Tibial nerve (tissue), 4 donors: Measurements from ENCODE around the gene SERP1. TPM values are rescaled to one million over a fixed set of nuclear protein-coding genes. Genes with fewer than 3 reads are reported as not detected.

ENCODE experiments used
- DNase-seq, 2 donors: peaks; one replicate each; pipeline ENCODE4 v3.0.0-alpha.2; 2019; ENCODE audit warnings: low spot score in 2 of 2
- H3K27ac ChIP-seq, 4 donors: fragments of 200-600 bp; sonication (generic) in 3 of 4; one replicate each; pipeline ENCODE4 v1.5.1; 2017 to 2019; ENCODE audit warnings: mild to moderate bottlenecking in 1 of 4
- H3K27me3 ChIP-seq, 2 donors: fragments of 200-600 bp; sonication (generic) in 1 of 2; one replicate each; pipeline versions ENCODE4 v1.5.1 to v1.6.0; 2017 to 2019
- H3K36me3 ChIP-seq, 3 donors: fragments of 200-600 bp; sonication (generic); one replicate each; pipeline ENCODE4 v1.5.1; 2018 to 2019
- H3K4me1 ChIP-seq, 4 donors: fragments of 200-600 bp; sonication (generic) in 3 of 4; one replicate each; pipeline ENCODE4 v1.5.1; 2017 to 2019
- H3K4me3 ChIP-seq, 4 donors: fragments of 200-600 bp; sonication (generic) in 3 of 4; one replicate each; pipeline ENCODE4 v1.5.1; 2017 to 2019; ENCODE audit warnings: mild to moderate bottlenecking in 1 of 4, moderate library complexity in 1 of 4
- H3K9me3 ChIP-seq, 4 donors: fragments of 200-600 bp; sonication (generic) in 3 of 4; one replicate each; pipeline ENCODE4 v1.5.1; 2017 to 2019
- EP300 ChIP-seq, 2 donors: sonication (generic); formaldehyde crosslinking; IDR thresholded peaks; one replicate each; pipeline ENCODE4 v1.6.1; 2017; ENCODE audit warnings: antibody characterized with exemption in 2 of 2, mild to moderate bottlenecking in 1 of 2
- POLR2A ChIP-seq, 2 donors: fragments of 450-650 bp; IDR thresholded peaks; one replicate each; pipeline ENCODE4 v1.6.1; 2017; ENCODE audit warnings: antibody characterized with exemption in 2 of 2, mild to moderate bottlenecking in 2 of 2, moderate library complexity in 2 of 2
- WGBS, 2 donors: methylation state at CpG; one replicate each; pipeline ENCODE4 v1.1.5; 2018; 5-methylcytosine and 5-hydroxymethylcytosine counted together
- total RNA-seq, 4 donors: library from RNA; depleted of rRNA; stranded (reverse); fragments of >200 nt; gene quantifications; one replicate each; pipeline ENCODE4 v1.1.0, GENCODE V29; 2016
- TF ChIP-seq, protein P1 (sequence below), 5 experiments: fragments of 200-600 bp in 3 of 5; fragments of 450-650 bp in 2 of 5; sonication (generic) in 3 of 5; IDR thresholded peaks; one replicate each; pipeline ENCODE4 v1.5.1; 2016 to 2019; ENCODE audit warnings: antibody characterized with exemption in 5 of 5, mild to moderate bottlenecking in 3 of 5, moderate library complexity in 2 of 5

The SERP1 gene
- total RNA-seq, 4 donors from 2014 or later = 377 to 593 (median 447) TPM

- Histone ChIP-seq H3K4me1 (peaks cover 0 to 52% (median 3%) of the 10 kb centered on the region in 4 donors), H3K36me3 (no peaks in the 10 kb centered on the region), H3K4me3 (no peak overlapping the region), H3K9me3 (no peaks in the 10 kb centered on the region), H3K27ac (peak overlapping the region in 1 of 4 donors; percentile 9), H3K27me3 (no peaks in the 10 kb centered on the region)
- DNase-seq = no peak
- TF ChIP-seq, protein P1, sequence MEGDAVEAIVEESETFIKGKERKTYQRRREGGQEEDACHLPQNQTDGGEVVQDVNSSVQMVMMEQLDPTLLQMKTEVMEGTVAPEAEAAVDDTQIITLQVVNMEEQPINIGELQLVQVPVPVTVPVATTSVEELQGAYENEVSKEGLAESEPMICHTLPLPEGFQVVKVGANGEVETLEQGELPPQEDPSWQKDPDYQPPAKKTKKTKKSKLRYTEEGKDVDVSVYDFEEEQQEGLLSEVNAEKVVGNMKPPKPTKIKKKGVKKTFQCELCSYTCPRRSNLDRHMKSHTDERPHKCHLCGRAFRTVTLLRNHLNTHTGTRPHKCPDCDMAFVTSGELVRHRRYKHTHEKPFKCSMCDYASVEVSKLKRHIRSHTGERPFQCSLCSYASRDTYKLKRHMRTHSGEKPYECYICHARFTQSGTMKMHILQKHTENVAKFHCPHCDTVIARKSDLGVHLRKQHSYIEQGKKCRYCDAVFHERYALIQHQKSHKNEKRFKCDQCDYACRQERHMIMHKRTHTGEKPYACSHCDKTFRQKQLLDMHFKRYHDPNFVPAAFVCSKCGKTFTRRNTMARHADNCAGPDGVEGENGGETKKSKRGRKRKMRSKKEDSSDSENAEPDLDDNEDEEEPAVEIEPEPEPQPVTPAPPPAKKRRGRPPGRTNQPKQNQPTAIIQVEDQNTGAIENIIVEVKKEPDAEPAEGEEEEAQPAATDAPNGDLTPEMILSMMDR (IDR thresholded peaks at IDR 0.05) = no peak
- TF ChIP-seq POLR2A (IDR thresholded peaks at IDR 0.05) (no peak), EP300 (IDR thresholded peaks at IDR 0.05) (no peak)
- 68 to 71% methylated on average over 3 of the region's 3 CpGs for WGBS, 2 donors
Measured at GRCh38 chr3:150540991-150541390, 5.3 kb downstream of the SERP1 start.

DNA sequence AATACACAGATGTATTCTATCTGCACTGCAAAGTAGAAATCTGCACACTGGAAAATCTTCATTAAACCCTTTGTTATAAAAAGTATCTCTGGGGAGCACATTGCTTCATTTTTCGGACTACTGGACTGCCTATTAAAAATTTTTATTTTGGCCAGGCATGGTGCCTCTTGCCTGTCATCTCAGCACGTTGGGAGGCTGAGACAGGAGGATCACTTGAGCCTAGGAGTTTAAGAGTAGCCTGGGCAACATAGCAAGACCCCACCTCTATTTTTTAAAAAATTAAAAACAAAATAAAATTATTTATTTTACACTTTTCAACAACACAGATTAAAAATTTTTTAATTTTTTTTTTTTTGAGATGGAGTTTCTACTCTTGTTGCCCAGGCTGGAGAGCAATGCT, 6.0 kb downstream of the SERP1 start:
- no peaks in the 10 kb centered on the region for H3K36me3 ChIP-seq
- H3K27ac ChIP-seq = peak overlapping the region in 1 of 4 donors; percentile 9
- WGBS, 2 donors = 80 to 82% methylated on average over 2 of the region's 2 CpGs
- no peaks in the 10 kb centered on the region for H3K27me3 ChIP-seq
- H3K4me1 ChIP-seq = peaks cover 0 to 51% (median 3%) of the 10 kb centered on the region in 4 donors
- DNase-seq = no peak
- H3K9me3 ChIP-seq = no peaks in the 10 kb centered on the region
- H3K4me3 ChIP-seq = no peak overlapping the region
- TF ChIP-seq, protein P1 (IDR thresholded peaks at IDR 0.05) = no peak
- TF ChIP-seq POLR2A (IDR thresholded peaks at IDR 0.05) (no peak), EP300 (IDR thresholded peaks at IDR 0.05) (no peak)

- Histone ChIP-seq H3K27me3 (no peaks in the 10 kb centered on the region), H3K9me3 (no peaks in the 10 kb centered on the region), H3K4me3 (no peak overlapping the region), H3K36me3 (no peaks in the 10 kb centered on the region), H3K27ac (no peak overlapping the region), H3K4me1 (peaks cover 0 to 34% (median 0%) of the 10 kb centered on the region in 4 donors)
- no peak for DNase-seq
- 75 to 77% methylated on average over 10 of the region's 10 CpGs for WGBS, 2 donors
- TF ChIP-seq EP300 (IDR thresholded peaks at IDR 0.05) = no peak
Measured at GRCh38 chr3:150538324-150539208, 7.7 kb downstream of the SERP1 start.

GRCh38 chr3:150535204-150535603, 11.1 kb downstream of the SERP1 start:
- no peak overlapping the region for H3K4me3 ChIP-seq
- H3K4me1 ChIP-seq = peaks cover 0 to 7% (median 0%) of the 10 kb centered on the region in 4 donors
- no peaks in the 10 kb centered on the region for H3K9me3 ChIP-seq
- H3K36me3 ChIP-seq = no peaks in the 10 kb centered on the region
- WGBS, 2 donors = 72 to 81% methylated on average over 4 of the region's 4 CpGs
- no peak for DNase-seq
- H3K27me3 ChIP-seq = no peaks in the 10 kb centered on the region
- TF ChIP-seq, protein P1 (IDR thresholded peaks at IDR 0.05) = no peak
- TF ChIP-seq POLR2A (IDR thresholded peaks at IDR 0.05) (no peak), EP300 (IDR thresholded peaks at IDR 0.05) (no peak)
- H3K27ac ChIP-seq = no peak overlapping the region

DNA sequence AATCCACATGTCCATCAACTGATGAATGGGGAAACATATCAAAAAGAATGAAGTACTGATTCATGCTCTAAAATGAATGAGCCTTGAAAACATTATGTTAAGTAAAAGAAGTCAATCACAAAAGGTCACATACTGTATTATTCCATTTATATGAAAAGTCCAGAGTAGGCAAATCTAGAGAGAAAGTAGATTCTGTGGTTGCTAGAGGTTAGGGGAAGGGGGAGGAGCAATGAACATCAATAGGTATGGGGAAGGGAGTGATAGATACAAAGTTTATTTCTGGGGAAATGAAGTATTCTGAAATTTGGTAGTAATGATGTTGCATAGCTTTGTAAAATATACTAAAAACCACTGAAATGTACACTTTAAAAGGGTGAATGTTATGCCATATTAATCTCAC, 14.5 kb downstream of the SERP1 start:
- Histone ChIP-seq H3K9me3 (no peaks in the 10 kb centered on the region), H3K27ac (no peak overlapping the region), H3K4me3 (no peak overlapping the region), H3K27me3 (no peaks in the 10 kb centered on the region), H3K36me3 (no peaks in the 10 kb centered on the region), H3K4me1 (peaks cover 0 to 8% (median 0%) of the 10 kb centered on the region in 4 donors)
- DNase-seq = no peak
- no peak for TF ChIP-seq EP300 (IDR thresholded peaks at IDR 0.05)
- no peak for TF ChIP-seq POLR2A (IDR thresholded peaks at IDR 0.05)
- TF ChIP-seq, protein P1 (IDR thresholded peaks at IDR 0.05) = no peak
